Stimulated activated memory B cell treated with anti-CD40 and anti-IgM and Interleukin-4, amounts not matched to agents 10 μg/mL and 1 μg/mL and 100 μg/mL, for 72 hours (primary cell): ENCODE data around the gene ITSN1.

Experiments used
- ATAC-seq: fragments of 150-1000 bp; cut with Tn5 transposase; 2 replicates; pipeline ENCODE4 v1.10.0; 2021
- H3K27ac Mint-ChIP-seq: one replicate; pipeline ENCODE4 v1.8.0; 2022; ENCODE audit warnings: mild to moderate bottlenecking, mixed read lengths
- H3K27me3 Mint-ChIP-seq: one replicate; pipeline ENCODE4 v1.8.0; 2022; ENCODE audit warnings: mixed read lengths
- H3K36me3 Mint-ChIP-seq: one replicate; pipeline ENCODE4 v1.8.0; 2022; ENCODE audit warnings: mixed read lengths
- H3K4me1 Mint-ChIP-seq: one replicate; pipeline ENCODE4 v1.8.0; 2022; ENCODE audit warnings: mixed read lengths
- H3K4me3 Mint-ChIP-seq: one replicate; pipeline ENCODE4 v1.8.0; 2022; ENCODE audit warnings: mild to moderate bottlenecking, moderate library complexity, mixed read lengths
- H3K9me3 Mint-ChIP-seq: one replicate; pipeline ENCODE4 v1.8.0; 2022; ENCODE audit warnings: mixed read lengths

Gene ITSN1

GRCh38 chr21:33810766-33811165 lies 168.5 kb downstream of the ITSN1 start:
- no peaks in the 10 kb centered on the region for H3K4me1 Mint-ChIP-seq
- no peak for ATAC-seq
- H3K27ac Mint-ChIP-seq: no peak overlapping the region
- H3K36me3 Mint-ChIP-seq: no peaks in the 10 kb centered on the region
- H3K9me3 Mint-ChIP-seq: no peaks in the 10 kb centered on the region
- H3K4me3 Mint-ChIP-seq: no peak overlapping the region
- H3K27me3 Mint-ChIP-seq: peaks cover 13% of the 10 kb centered on the region

- H3K4me1 Mint-ChIP-seq: no peaks in the 10 kb centered on the region
- no peaks in the 10 kb centered on the region for H3K9me3 Mint-ChIP-seq
- H3K36me3 Mint-ChIP-seq: no peaks in the 10 kb centered on the region
- H3K4me3 Mint-ChIP-seq: no peak overlapping the region
- no peak for ATAC-seq
- H3K27ac Mint-ChIP-seq: no peak overlapping the region
- peaks cover 13% of the 10 kb centered on the region for H3K27me3 Mint-ChIP-seq
These were observed 169.1 kb downstream of the ITSN1 start for GRCh38 chr21:33811167-33812010.

GRCh38 chr21:33813832-33814365 lies 171.6 kb downstream of the ITSN1 start:
- H3K9me3 Mint-ChIP-seq: no peaks in the 10 kb centered on the region
- H3K4me1 Mint-ChIP-seq: no peaks in the 10 kb centered on the region
- no peaks in the 10 kb centered on the region for H3K36me3 Mint-ChIP-seq
- peaks cover 13% of the 10 kb centered on the region for H3K27me3 Mint-ChIP-seq
- H3K27ac Mint-ChIP-seq: no peak overlapping the region
- no peak for ATAC-seq
- no peak overlapping the region for H3K4me3 Mint-ChIP-seq

GRCh38 chr21:33815143-33815707 lies 172.9 kb downstream of the ITSN1 start:
- Mint-ChIP-seq H3K9me3 (no peaks in the 10 kb centered on the region), H3K36me3 (no peaks in the 10 kb centered on the region), H3K27ac (no peak overlapping the region), H3K4me1 (no peaks in the 10 kb centered on the region), H3K4me3 (no peak overlapping the region), H3K27me3 (peaks cover 13% of the 10 kb centered on the region)
- ATAC-seq: no peak

- H3K4me1 Mint-ChIP-seq: no peaks in the 10 kb centered on the region
- H3K27me3 Mint-ChIP-seq: peaks cover 13% of the 10 kb centered on the region
- no peak for ATAC-seq
- H3K27ac Mint-ChIP-seq: no peak overlapping the region
- H3K9me3 Mint-ChIP-seq: no peaks in the 10 kb centered on the region
- H3K36me3 Mint-ChIP-seq: no peaks in the 10 kb centered on the region
- H3K4me3 Mint-ChIP-seq: no peak overlapping the region
These were observed 173.9 kb downstream of the ITSN1 start for GRCh38 chr21:33816174-33816573.

GRCh38 chr21:33817138-33817537 lies 174.8 kb downstream of the ITSN1 start:
- Mint-ChIP-seq H3K9me3 (no peaks in the 10 kb centered on the region), H3K4me3 (no peak overlapping the region), H3K27ac (no peak overlapping the region), H3K4me1 (no peaks in the 10 kb centered on the region), H3K36me3 (no peaks in the 10 kb centered on the region), H3K27me3 (peaks cover 13% of the 10 kb centered on the region)
- no peak for ATAC-seq

GRCh38 chr21:33817663-33818451 lies 175.6 kb downstream of the ITSN1 start:
- Mint-ChIP-seq H3K4me3 (no peak overlapping the region), H3K27me3 (peaks cover 13% of the 10 kb centered on the region), H3K4me1 (no peaks in the 10 kb centered on the region), H3K27ac (no peak overlapping the region), H3K36me3 (no peaks in the 10 kb centered on the region), H3K9me3 (no peaks in the 10 kb centered on the region)
- no peak for ATAC-seq

- no peaks in the 10 kb centered on the region for H3K9me3 Mint-ChIP-seq
- H3K4me3 Mint-ChIP-seq: no peak overlapping the region
- H3K4me1 Mint-ChIP-seq: no peaks in the 10 kb centered on the region
- ATAC-seq: no peak
- peaks cover under 1% of the 10 kb centered on the region for H3K27me3 Mint-ChIP-seq
- no peaks in the 10 kb centered on the region for H3K36me3 Mint-ChIP-seq
- H3K27ac Mint-ChIP-seq: no peak overlapping the region
These were observed 178.0 kb downstream of the ITSN1 start for GRCh38 chr21:33820230-33820770.

- Mint-ChIP-seq H3K4me1 (no peaks in the 10 kb centered on the region), H3K27ac (no peak overlapping the region), H3K36me3 (no peaks in the 10 kb centered on the region), H3K27me3 (no peaks in the 10 kb centered on the region), H3K4me3 (no peak overlapping the region), H3K9me3 (no peaks in the 10 kb centered on the region)
- no peak for ATAC-seq
These were observed 178.5 kb downstream of the ITSN1 start for GRCh38 chr21:33820798-33821197.

- ATAC-seq: no peak
- Mint-ChIP-seq H3K36me3 (no peaks in the 10 kb centered on the region), H3K4me1 (no peaks in the 10 kb centered on the region), H3K27ac (no peak overlapping the region), H3K9me3 (no peaks in the 10 kb centered on the region), H3K27me3 (no peaks in the 10 kb centered on the region), H3K4me3 (no peak overlapping the region)
These were observed 179.4 kb downstream of the ITSN1 start for GRCh38 chr21:33821503-33822322.

GRCh38 chr21:33824156-33824941 lies 182.0 kb downstream of the ITSN1 start:
- H3K27me3 Mint-ChIP-seq: peaks cover 12% of the 10 kb centered on the region
- peaks cover 2% of the 10 kb centered on the region for H3K9me3 Mint-ChIP-seq
- H3K4me1 Mint-ChIP-seq: no peaks in the 10 kb centered on the region
- no peak for ATAC-seq
- peaks cover 5% of the 10 kb centered on the region for H3K36me3 Mint-ChIP-seq
- no peak overlapping the region for H3K27ac Mint-ChIP-seq
- H3K4me3 Mint-ChIP-seq: no peak overlapping the region

- Mint-ChIP-seq H3K27me3 (peaks cover 14% of the 10 kb centered on the region), H3K4me1 (no peaks in the 10 kb centered on the region), H3K36me3 (peaks cover 5% of the 10 kb centered on the region), H3K9me3 (peaks cover 5% of the 10 kb centered on the region), H3K27ac (no peak overlapping the region), H3K4me3 (no peak overlapping the region)
- no peak for ATAC-seq
These were observed 183.1 kb downstream of the ITSN1 start for GRCh38 chr21:33825419-33825818.

- no peak overlapping the region for H3K4me3 Mint-ChIP-seq
- no peak overlapping the region for H3K27ac Mint-ChIP-seq
- H3K27me3 Mint-ChIP-seq: peaks cover 14% of the 10 kb centered on the region
- peaks cover 5% of the 10 kb centered on the region for H3K36me3 Mint-ChIP-seq
- peaks cover 5% of the 10 kb centered on the region for H3K9me3 Mint-ChIP-seq
- H3K4me1 Mint-ChIP-seq: no peaks in the 10 kb centered on the region
- no peak for ATAC-seq
These were observed 183.6 kb downstream of the ITSN1 start for GRCh38 chr21:33825915-33826314.

- Mint-ChIP-seq H3K4me3 (no peak overlapping the region), H3K27me3 (peaks cover 25% of the 10 kb centered on the region), H3K27ac (no peak overlapping the region), H3K4me1 (no peaks in the 10 kb centered on the region), H3K9me3 (peaks cover 5% of the 10 kb centered on the region), H3K36me3 (peaks cover 5% of the 10 kb centered on the region)
- no peak for ATAC-seq
These were observed 185.8 kb downstream of the ITSN1 start for GRCh38 chr21:33828083-33828482.
